Measurements from ENCODE around the gene PRKCE.

DNA sequence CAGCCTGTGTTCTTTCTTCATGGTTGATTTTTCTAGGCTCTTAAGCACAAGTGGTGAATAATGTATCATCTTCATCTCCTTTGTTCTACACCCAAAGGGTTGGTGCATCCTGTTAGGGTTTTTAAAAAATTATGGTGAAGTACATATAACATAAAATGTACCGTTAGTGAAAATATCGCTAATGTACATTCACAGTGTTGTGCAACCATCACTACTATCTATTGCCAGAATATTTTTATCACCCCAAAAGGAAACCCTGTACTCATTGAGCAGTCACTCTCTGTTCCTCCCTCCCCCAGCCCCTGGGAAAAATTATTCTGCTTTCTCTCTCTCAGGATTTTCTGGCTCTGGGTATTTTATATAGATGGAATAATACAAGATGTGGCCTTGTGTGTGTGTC is 98.5 kb downstream of the PRKCE start:
- TF ChIP-seq, protein P1, sequence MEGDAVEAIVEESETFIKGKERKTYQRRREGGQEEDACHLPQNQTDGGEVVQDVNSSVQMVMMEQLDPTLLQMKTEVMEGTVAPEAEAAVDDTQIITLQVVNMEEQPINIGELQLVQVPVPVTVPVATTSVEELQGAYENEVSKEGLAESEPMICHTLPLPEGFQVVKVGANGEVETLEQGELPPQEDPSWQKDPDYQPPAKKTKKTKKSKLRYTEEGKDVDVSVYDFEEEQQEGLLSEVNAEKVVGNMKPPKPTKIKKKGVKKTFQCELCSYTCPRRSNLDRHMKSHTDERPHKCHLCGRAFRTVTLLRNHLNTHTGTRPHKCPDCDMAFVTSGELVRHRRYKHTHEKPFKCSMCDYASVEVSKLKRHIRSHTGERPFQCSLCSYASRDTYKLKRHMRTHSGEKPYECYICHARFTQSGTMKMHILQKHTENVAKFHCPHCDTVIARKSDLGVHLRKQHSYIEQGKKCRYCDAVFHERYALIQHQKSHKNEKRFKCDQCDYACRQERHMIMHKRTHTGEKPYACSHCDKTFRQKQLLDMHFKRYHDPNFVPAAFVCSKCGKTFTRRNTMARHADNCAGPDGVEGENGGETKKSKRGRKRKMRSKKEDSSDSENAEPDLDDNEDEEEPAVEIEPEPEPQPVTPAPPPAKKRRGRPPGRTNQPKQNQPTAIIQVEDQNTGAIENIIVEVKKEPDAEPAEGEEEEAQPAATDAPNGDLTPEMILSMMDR (IDR thresholded peaks at IDR 0.05), result no peak
- TF ChIP-seq EZH2 (IDR thresholded peaks at IDR 0.05; ENCODE audit: borderline replicate concordance, insufficient read depth, low read depth, low read length, poor library complexity, severe bottlenecking), result no peak
